ENCODE measurements around the gene ARHGEF3.

ARHGEF3 gene

DNA sequence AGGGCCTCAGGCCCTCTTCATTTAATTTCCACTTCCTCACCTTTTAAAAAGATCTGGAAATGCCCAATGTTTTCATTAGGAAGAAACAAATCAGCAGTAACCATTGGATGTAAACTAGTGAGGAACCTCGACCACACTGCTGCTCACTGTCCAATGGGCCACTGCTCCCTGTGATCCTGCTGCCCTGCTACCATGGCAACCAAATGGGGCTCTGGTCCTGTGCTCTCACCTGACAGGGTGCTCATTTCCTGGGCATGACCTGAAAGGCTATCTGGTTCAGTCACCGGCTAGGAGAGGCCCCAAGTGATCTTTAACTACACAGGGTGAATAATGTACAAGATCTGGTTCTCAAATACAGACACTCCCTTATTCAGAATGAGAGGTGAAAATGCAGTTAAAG is 54.6 kb downstream of the ARHGEF3 start:
- H3K9ac ChIP-seq (ENCODE audit: insufficient read length, low read depth) = no peak overlapping the region
- H3K36me3 ChIP-seq (ENCODE audit: insufficient read depth, insufficient read length, low read length) = peaks cover 21% of the 10 kb centered on the region
- no peaks in the 10 kb centered on the region for H3K4me1 ChIP-seq (ENCODE audit: insufficient read depth, insufficient read length)
- no peak for TF ChIP-seq ZNF274 (IDR thresholded peaks at IDR 0.05; ENCODE audit: low read depth, low read length)
- no peak for TF ChIP-seq YY1 (IDR thresholded peaks at IDR 0.05; ENCODE audit: insufficient read depth, insufficient read length)
- TF ChIP-seq SUZ12 (IDR thresholded peaks at IDR 0.05; ENCODE audit: extremely low read depth, insufficient read depth, insufficient read length) = no peak
- peaks cover 25% of the 10 kb centered on the region for H3K9me3 ChIP-seq (ENCODE audit: insufficient read depth, low read length)
- H3K27me3 ChIP-seq (ENCODE audit: insufficient read depth, insufficient read length) = no peaks in the 10 kb centered on the region
- no peak overlapping the region for H3K4me3 ChIP-seq (ENCODE audit: insufficient read length, low read depth)
- DNase-seq (ENCODE audit: low read depth, low spot score) = no peak

GRCh38 chr3:56744016-56744415 is 57.7 kb downstream of the ARHGEF3 start:
- no peaks in the 10 kb centered on the region for H3K4me1 ChIP-seq (ENCODE audit: insufficient read depth, insufficient read length)
- H3K27me3 ChIP-seq (ENCODE audit: insufficient read depth, insufficient read length) = no peaks in the 10 kb centered on the region
- no peak overlapping the region for H3K9ac ChIP-seq (ENCODE audit: insufficient read length, low read depth)
- H3K4me3 ChIP-seq (ENCODE audit: insufficient read length, low read depth) = no peak overlapping the region
- no peak for DNase-seq (ENCODE audit: low read depth, low spot score)
- H3K36me3 ChIP-seq (ENCODE audit: insufficient read depth, insufficient read length, low read length) = peaks cover 10% of the 10 kb centered on the region
- TF ChIP-seq SUZ12 (IDR thresholded peaks at IDR 0.05; ENCODE audit: extremely low read depth, insufficient read depth, insufficient read length) (no peak), ZNF274 (IDR thresholded peaks at IDR 0.05; ENCODE audit: low read depth, low read length) (no peak), YY1 (IDR thresholded peaks at IDR 0.05; ENCODE audit: insufficient read depth, insufficient read length) (no peak)
- peaks cover 6% of the 10 kb centered on the region for H3K9me3 ChIP-seq (ENCODE audit: insufficient read depth, low read length)

DNA sequence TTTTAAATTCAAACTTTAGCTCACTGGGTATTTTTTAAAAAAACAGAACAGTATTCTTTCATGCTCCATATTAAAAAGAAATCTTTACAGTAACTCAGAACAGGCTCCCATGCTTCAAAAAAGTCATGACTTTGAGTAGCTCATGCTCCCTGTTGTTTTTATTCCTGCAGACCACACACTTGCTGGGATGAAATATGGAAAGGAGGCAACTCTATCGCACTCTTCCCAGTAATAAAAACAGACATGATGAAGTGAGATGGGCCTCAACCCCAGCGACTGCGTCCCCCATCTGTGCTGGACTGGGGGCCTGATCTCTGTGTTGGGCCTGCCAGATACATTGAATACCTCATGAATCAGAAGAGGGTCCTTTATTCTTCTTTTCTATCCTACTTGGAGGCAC is 58.9 kb downstream of the ARHGEF3 start:
- Histone ChIP-seq H3K9me3 (ENCODE audit: insufficient read depth, low read length) (no peaks in the 10 kb centered on the region), H3K27me3 (ENCODE audit: insufficient read depth, insufficient read length) (no peaks in the 10 kb centered on the region), H3K4me3 (ENCODE audit: insufficient read length, low read depth) (no peak overlapping the region), H3K4me1 (ENCODE audit: insufficient read depth, insufficient read length) (no peaks in the 10 kb centered on the region), H3K9ac (ENCODE audit: insufficient read length, low read depth) (no peak overlapping the region), H3K36me3 (ENCODE audit: insufficient read depth, insufficient read length, low read length) (peaks cover 10% of the 10 kb centered on the region)
- no peak for DNase-seq (ENCODE audit: low read depth, low spot score)
- TF ChIP-seq ZNF274 (IDR thresholded peaks at IDR 0.05; ENCODE audit: low read depth, low read length) (no peak), YY1 (IDR thresholded peaks at IDR 0.05; ENCODE audit: insufficient read depth, insufficient read length) (no peak)

DNA sequence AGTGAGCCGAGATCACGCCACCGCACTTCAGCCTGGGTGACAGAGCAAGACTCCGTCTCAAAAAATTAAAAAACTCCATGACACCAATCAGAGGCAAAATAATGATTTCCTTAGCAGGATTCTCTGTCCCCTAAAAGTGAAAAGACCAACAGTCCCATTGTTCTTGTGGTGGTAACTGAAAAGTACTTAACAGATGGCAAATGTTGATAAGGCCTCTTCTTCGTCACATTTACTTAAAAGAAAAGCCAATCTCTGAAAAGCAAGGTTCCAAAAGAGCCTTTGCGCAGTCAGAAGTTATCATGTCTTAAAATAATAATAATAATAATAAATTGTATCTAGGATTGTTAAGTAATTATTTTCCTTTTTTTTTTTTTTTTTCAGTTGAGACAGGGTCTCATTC is 62.7 kb downstream of the ARHGEF3 start:
- no peak overlapping the region for H3K4me3 ChIP-seq (ENCODE audit: insufficient read length, low read depth)
- DNase-seq (ENCODE audit: low read depth, low spot score) = no peak
- H3K9ac ChIP-seq (ENCODE audit: insufficient read length, low read depth) = no peak overlapping the region
- no peaks in the 10 kb centered on the region for H3K9me3 ChIP-seq (ENCODE audit: insufficient read depth, low read length)
- no peaks in the 10 kb centered on the region for H3K4me1 ChIP-seq (ENCODE audit: insufficient read depth, insufficient read length)
- no peaks in the 10 kb centered on the region for H3K27me3 ChIP-seq (ENCODE audit: insufficient read depth, insufficient read length)
- peaks cover 6% of the 10 kb centered on the region for H3K36me3 ChIP-seq (ENCODE audit: insufficient read depth, insufficient read length, low read length)
- no peak for TF ChIP-seq SUZ12 (IDR thresholded peaks at IDR 0.05; ENCODE audit: extremely low read depth, insufficient read depth, insufficient read length)
- TF ChIP-seq YY1 (IDR thresholded peaks at IDR 0.05; ENCODE audit: insufficient read depth, insufficient read length) = no peak
- no peak for TF ChIP-seq ZNF274 (IDR thresholded peaks at IDR 0.05; ENCODE audit: low read depth, low read length)

- Histone ChIP-seq H3K9ac (ENCODE audit: insufficient read length, low read depth) (no peak overlapping the region), H3K4me3 (ENCODE audit: insufficient read length, low read depth) (no peak overlapping the region), H3K4me1 (ENCODE audit: insufficient read depth, insufficient read length) (no peaks in the 10 kb centered on the region), H3K27me3 (ENCODE audit: insufficient read depth, insufficient read length) (no peaks in the 10 kb centered on the region), H3K9me3 (ENCODE audit: insufficient read depth, low read length) (no peaks in the 10 kb centered on the region), H3K36me3 (ENCODE audit: insufficient read depth, insufficient read length, low read length) (peaks cover 7% of the 10 kb centered on the region)
- DNase-seq (ENCODE audit: low read depth, low spot score) = no peak
- TF ChIP-seq ZNF274 (IDR thresholded peaks at IDR 0.05; ENCODE audit: low read depth, low read length) (no peak), YY1 (IDR thresholded peaks at IDR 0.05; ENCODE audit: insufficient read depth, insufficient read length) (no peak), SUZ12 (IDR thresholded peaks at IDR 0.05; ENCODE audit: extremely low read depth, insufficient read depth, insufficient read length) (no peak)
Observed at GRCh38 chr3:56737006-56737405, 64.7 kb downstream of the ARHGEF3 start.

DNA sequence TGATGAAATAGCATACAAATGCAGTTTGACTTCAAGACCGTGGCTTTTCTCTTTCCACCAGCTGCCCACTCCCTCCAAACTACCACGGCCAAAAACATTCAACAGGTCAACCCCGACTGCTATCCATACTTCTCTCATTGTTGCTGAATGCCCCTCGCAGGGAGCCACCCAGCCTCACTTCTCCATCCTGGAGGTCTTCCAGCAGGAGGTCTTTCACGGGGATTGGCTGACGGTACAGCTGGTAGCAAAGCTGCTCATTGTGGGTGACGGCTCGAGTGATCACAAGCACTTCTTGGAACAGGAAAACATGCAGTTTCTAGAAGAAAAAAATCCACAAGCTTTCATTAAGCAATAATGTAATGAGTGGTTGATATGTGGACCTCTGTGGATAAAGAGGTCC is 69.6 kb downstream of the ARHGEF3 start:
- no peak overlapping the region for H3K9ac ChIP-seq (ENCODE audit: insufficient read length, low read depth)
- no peaks in the 10 kb centered on the region for H3K9me3 ChIP-seq (ENCODE audit: insufficient read depth, low read length)
- no peak for DNase-seq (ENCODE audit: low read depth, low spot score)
- no peaks in the 10 kb centered on the region for H3K27me3 ChIP-seq (ENCODE audit: insufficient read depth, insufficient read length)
- peaks cover 15% of the 10 kb centered on the region for H3K36me3 ChIP-seq (ENCODE audit: insufficient read depth, insufficient read length, low read length)
- no peak overlapping the region for H3K4me3 ChIP-seq (ENCODE audit: insufficient read length, low read depth)
- TF ChIP-seq ZNF274 (IDR thresholded peaks at IDR 0.05; ENCODE audit: low read depth, low read length) (no peak), SUZ12 (IDR thresholded peaks at IDR 0.05; ENCODE audit: extremely low read depth, insufficient read depth, insufficient read length) (no peak), YY1 (IDR thresholded peaks at IDR 0.05; ENCODE audit: insufficient read depth, insufficient read length) (no peak)
- no peaks in the 10 kb centered on the region for H3K4me1 ChIP-seq (ENCODE audit: insufficient read depth, insufficient read length)

DNA sequence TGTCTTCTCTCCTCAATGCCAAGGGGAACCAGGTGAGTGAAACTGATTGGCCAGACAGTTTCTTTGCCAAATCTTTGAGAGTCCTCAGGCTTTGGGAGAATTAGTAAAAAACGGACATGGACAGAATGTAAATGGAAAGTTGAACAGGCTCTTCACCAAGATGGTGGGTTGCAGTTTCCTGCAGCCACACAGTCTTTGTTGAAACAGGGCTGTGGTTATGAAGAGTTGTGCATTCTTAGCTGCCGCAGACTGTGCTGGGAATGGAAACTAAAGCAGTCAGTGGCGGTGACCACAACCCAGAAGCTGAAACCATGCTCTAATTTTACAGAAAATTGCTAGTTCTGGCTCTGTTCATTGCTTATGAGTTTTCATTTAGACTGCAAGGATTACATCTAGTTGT is 76.6 kb downstream of the ARHGEF3 start:
- peaks cover 11% of the 10 kb centered on the region for H3K36me3 ChIP-seq (ENCODE audit: insufficient read depth, insufficient read length, low read length)
- no peaks in the 10 kb centered on the region for H3K27me3 ChIP-seq (ENCODE audit: insufficient read depth, insufficient read length)
- H3K9ac ChIP-seq (ENCODE audit: insufficient read length, low read depth) = no peak overlapping the region
- no peak for DNase-seq (ENCODE audit: low read depth, low spot score)
- no peak overlapping the region for H3K4me3 ChIP-seq (ENCODE audit: insufficient read length, low read depth)
- TF ChIP-seq SUZ12 (IDR thresholded peaks at IDR 0.05; ENCODE audit: extremely low read depth, insufficient read depth, insufficient read length) = no peak
- no peak for TF ChIP-seq ZNF274 (IDR thresholded peaks at IDR 0.05; ENCODE audit: low read depth, low read length)
- no peak for TF ChIP-seq YY1 (IDR thresholded peaks at IDR 0.05; ENCODE audit: insufficient read depth, insufficient read length)
- no peaks in the 10 kb centered on the region for H3K9me3 ChIP-seq (ENCODE audit: insufficient read depth, low read length)
- no peaks in the 10 kb centered on the region for H3K4me1 ChIP-seq (ENCODE audit: insufficient read depth, insufficient read length)

DNA sequence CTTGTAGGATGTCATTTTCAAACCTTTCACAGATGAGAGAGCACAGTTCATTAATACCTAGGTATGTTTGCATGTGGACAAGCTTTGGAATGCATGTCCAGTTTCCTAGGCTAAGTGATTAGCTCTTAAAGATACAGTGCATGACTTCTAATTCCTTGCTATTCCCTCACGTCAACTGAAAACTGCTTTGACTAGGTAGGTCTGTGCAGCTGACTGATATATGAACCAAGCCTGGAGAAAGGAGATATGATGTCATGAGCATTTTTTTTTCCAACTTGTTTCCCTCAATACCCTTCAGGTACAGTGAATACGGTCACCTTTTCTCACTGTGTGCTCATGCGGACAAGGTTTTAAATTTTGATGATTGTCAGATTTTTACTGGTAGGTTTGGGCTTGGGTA is 77.1 kb downstream of the ARHGEF3 start:
- H3K4me3 ChIP-seq (ENCODE audit: insufficient read length, low read depth) = no peak overlapping the region
- no peak overlapping the region for H3K9ac ChIP-seq (ENCODE audit: insufficient read length, low read depth)
- H3K4me1 ChIP-seq (ENCODE audit: insufficient read depth, insufficient read length) = no peaks in the 10 kb centered on the region
- no peaks in the 10 kb centered on the region for H3K27me3 ChIP-seq (ENCODE audit: insufficient read depth, insufficient read length)
- H3K36me3 ChIP-seq (ENCODE audit: insufficient read depth, insufficient read length, low read length) = peaks cover 11% of the 10 kb centered on the region
- no peak for TF ChIP-seq YY1 (IDR thresholded peaks at IDR 0.05; ENCODE audit: insufficient read depth, insufficient read length)
- TF ChIP-seq ZNF274 (IDR thresholded peaks at IDR 0.05; ENCODE audit: low read depth, low read length) = no peak
- no peak for TF ChIP-seq SUZ12 (IDR thresholded peaks at IDR 0.05; ENCODE audit: extremely low read depth, insufficient read depth, insufficient read length)
- DNase-seq (ENCODE audit: low read depth, low spot score) = no peak
- no peaks in the 10 kb centered on the region for H3K9me3 ChIP-seq (ENCODE audit: insufficient read depth, low read length)

Data from NT2/D1 (cell line).